ENCODE measurements around the gene STX16. TPM values are rescaled to one million over a fixed set of nuclear protein-coding genes. Genes with fewer than 3 reads are reported as not detected.
"Not testable (repeated sequence)": the region's sequence is repeated elsewhere in the genome, so short reads cannot be mapped to it uniquely, and the experiment has no call there.

STX16 gene
- total RNA-seq, 1 experiment from 2014 or later: 44.5 TPM

GRCh38 chr20:58723628-58723984 is 72.5 kb downstream of the STX16 start:
- BruUV-seq (replicated peaks): no TSS peak
- peaks cover 4% of the 10 kb centered on the region for H3K27me3 ChIP-seq (replicated peaks; ENCODE audit: insufficient read depth, low read depth, low read length, poor library complexity)
- H3K27ac ChIP-seq (ENCODE audit: low read depth, low read length, poor library complexity, severe bottlenecking): no peak overlapping the region
- ChIA-PET POLR2A (ENCODE audit: low non-redundant PET) (no interaction called here), CTCF (no interaction called here)
- intact Hi-C loops (cut with micrococcal nuclease; ENCODE audit: unreplicated experiment): no loop called here
- H3K4me3 ChIP-seq (ENCODE audit: low read depth, low read length, poor library complexity, severe bottlenecking): no peak overlapping the region
- no peaks in the 10 kb centered on the region for H3K36me3 ChIP-seq (ENCODE audit: insufficient read depth, low read length, poor library complexity, severe bottlenecking)
- no peak for TF ChIP-seq EZH2 (IDR thresholded peaks at IDR 0.05; ENCODE audit: borderline replicate concordance, low read depth, low read length, poor library complexity, severe bottlenecking)
- TF ChIP-seq CTCF (conservative IDR thresholded peaks at IDR 0.05; ENCODE audit: low read depth, low read length): no peak
- no peaks in the 10 kb centered on the region for H3K9me3 ChIP-seq (ENCODE audit: low read depth, low read length, poor library complexity, severe bottlenecking)
- H3K4me1 ChIP-seq (ENCODE audit: insufficient read depth, low read length, poor library complexity, severe bottlenecking): no peaks in the 10 kb centered on the region
- no peak for DNase-seq (ENCODE audit: low spot score)

- BruUV-seq (replicated peaks); H3K36me3 ChIP-seq (ENCODE audit: insufficient read depth, low read length, poor library complexity, severe bottlenecking); intact Hi-C loops (cut with micrococcal nuclease; ENCODE audit: unreplicated experiment); H3K27me3 ChIP-seq (replicated peaks; ENCODE audit: insufficient read depth, low read depth, low read length, poor library complexity); DNase-seq (ENCODE audit: low spot score); POLR2A ChIA-PET (ENCODE audit: low non-redundant PET); CTCF ChIA-PET; H3K4me3 ChIP-seq (ENCODE audit: low read depth, low read length, poor library complexity, severe bottlenecking); H3K4me1 ChIP-seq (ENCODE audit: insufficient read depth, low read length, poor library complexity, severe bottlenecking); H3K9me3 ChIP-seq (ENCODE audit: low read depth, low read length, poor library complexity, severe bottlenecking); H3K27ac ChIP-seq (ENCODE audit: low read depth, low read length, poor library complexity, severe bottlenecking): not testable (repeated sequence)
Observed at GRCh38 chr20:58726156-58726555, 75.1 kb downstream of the STX16 start.

Other genes with a start within 250 kb of the STX16 start
- gene APCDD1L, start 135.9 kb upstream of the STX16 start, total RNA-seq (2021): not detected in 2 replicates
- 15.8 and 19.9 TPM in 2 replicates for gene NPEPL1, start 41.5 kb downstream of the STX16 start, total RNA-seq (2021)
- gene GNAS-AS1, start 199.6 kb downstream of the STX16 start, total RNA-seq (2021): 6.7 and 7.1 TPM in 2 replicates
- gene GNAS, start 201.4 kb downstream of the STX16 start, total RNA-seq (2021): 1,108 and 1,144 TPM in 2 replicates